ENCODE results near the gene CFAP90.

The CFAP90 gene

DNA sequence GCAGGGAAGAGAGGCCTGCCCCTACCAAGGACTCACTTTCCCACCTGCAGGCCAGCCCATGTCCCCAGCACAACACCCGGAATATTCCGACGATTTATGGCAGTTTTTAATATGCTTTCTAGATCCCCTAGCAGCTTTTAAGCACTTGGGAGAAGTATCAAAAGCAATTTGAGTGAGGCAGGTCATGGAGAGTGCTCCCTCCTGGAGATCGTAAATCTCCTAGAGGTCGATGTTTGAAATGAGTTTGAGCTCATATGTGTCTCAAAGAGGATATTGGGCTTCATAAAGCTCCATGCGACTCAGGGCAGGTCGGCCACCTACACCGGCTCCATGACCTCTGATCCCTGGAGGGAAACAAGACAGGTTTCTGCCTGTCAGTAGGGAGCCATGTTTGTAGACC is 27.3 kb downstream of the CFAP90 start:
- Mint-ChIP-seq H3K4me3 (no peak overlapping the region), H3K4me1 (ENCODE audit: low read depth) (no peaks in the 10 kb centered on the region), H3K36me3 (ENCODE audit: low read depth) (no peaks in the 10 kb centered on the region), H3K27ac (no peak overlapping the region), H3K27me3 (ENCODE audit: low read depth) (peaks cover 4% of the 10 kb centered on the region), H3K9me3 (no peaks in the 10 kb centered on the region)

- no peak overlapping the region for H3K27ac Mint-ChIP-seq
- no peaks in the 10 kb centered on the region for H3K4me1 Mint-ChIP-seq (ENCODE audit: low read depth)
- no peak overlapping the region for H3K4me3 Mint-ChIP-seq
- peaks cover 4% of the 10 kb centered on the region for H3K27me3 Mint-ChIP-seq (ENCODE audit: low read depth)
- no peaks in the 10 kb centered on the region for H3K36me3 Mint-ChIP-seq (ENCODE audit: low read depth)
- H3K9me3 Mint-ChIP-seq: no peaks in the 10 kb centered on the region
These were observed 28.5 kb downstream of the CFAP90 start for GRCh38 chr5:7822449-7822848.

DNA sequence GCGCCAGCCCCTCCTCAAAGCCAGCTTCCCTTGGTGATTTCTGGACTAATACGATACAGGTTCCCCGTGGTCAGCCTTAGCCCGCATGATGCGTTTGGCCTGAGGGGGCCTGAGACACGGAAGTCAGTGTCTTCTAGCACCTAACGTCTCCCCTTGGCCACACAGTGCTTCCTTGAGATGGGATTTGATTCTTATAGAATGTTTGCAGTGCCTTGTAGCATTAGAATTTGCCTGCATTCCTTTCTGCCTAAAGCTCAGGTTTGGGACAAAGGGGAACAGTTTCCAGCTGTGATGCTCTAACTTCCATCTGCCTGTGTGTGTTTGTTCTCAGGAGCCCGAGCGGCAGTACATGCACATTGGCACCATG is 34.4 kb downstream of the CFAP90 start:
- Mint-ChIP-seq H3K27ac (no peak overlapping the region), H3K4me3 (no peak overlapping the region), H3K36me3 (ENCODE audit: low read depth) (no peaks in the 10 kb centered on the region), H3K27me3 (ENCODE audit: low read depth) (peaks cover 1% of the 10 kb centered on the region), H3K9me3 (no peaks in the 10 kb centered on the region), H3K4me1 (ENCODE audit: low read depth) (peaks cover 2% of the 10 kb centered on the region)

GRCh38 chr5:7815892-7816534 is 34.9 kb downstream of the CFAP90 start:
- no peak overlapping the region for H3K27ac Mint-ChIP-seq
- H3K27me3 Mint-ChIP-seq (ENCODE audit: low read depth): no peaks in the 10 kb centered on the region
- no peaks in the 10 kb centered on the region for H3K36me3 Mint-ChIP-seq (ENCODE audit: low read depth)
- H3K4me3 Mint-ChIP-seq: no peak overlapping the region
- no peaks in the 10 kb centered on the region for H3K9me3 Mint-ChIP-seq
- H3K4me1 Mint-ChIP-seq (ENCODE audit: low read depth): peaks cover 2% of the 10 kb centered on the region

DNA sequence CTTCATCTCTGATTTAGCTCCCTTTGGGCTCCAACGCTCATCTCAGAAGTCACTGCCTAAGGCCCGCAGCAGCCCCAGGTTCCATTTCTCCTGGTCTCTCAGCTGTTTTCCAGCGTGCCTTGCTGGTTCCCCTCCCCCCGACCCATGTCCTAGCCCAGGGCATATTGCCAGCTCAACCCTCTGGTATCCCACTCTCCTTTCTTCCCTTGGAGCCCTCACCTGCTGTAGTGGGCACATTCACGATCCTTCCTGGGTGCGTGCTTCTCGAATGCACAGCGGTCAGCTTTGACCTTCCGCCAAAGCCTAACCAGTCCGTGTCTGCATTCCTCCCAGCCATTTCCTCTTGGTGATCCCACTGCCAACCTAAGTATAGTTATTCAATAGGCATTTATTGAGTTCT is 36.1 kb downstream of the CFAP90 start:
- no peak overlapping the region for H3K4me3 Mint-ChIP-seq

GRCh38 chr5:7813576-7813975 is 37.4 kb downstream of the CFAP90 start:
- no peak overlapping the region for H3K27ac Mint-ChIP-seq

More for the DNA sequence above, 36.1 kb downstream of the CFAP90 start:
- Mint-ChIP-seq H3K27me3 (ENCODE audit: low read depth) (peaks cover 9% of the 10 kb centered on the region), H3K9me3 (no peaks in the 10 kb centered on the region), H3K4me1 (ENCODE audit: low read depth) (peaks cover 2% of the 10 kb centered on the region), H3K36me3 (ENCODE audit: low read depth) (no peaks in the 10 kb centered on the region), H3K27ac (no peak overlapping the region)

GRCh38 chr5:7813007-7813406 is 37.9 kb downstream of the CFAP90 start:
- H3K27me3 Mint-ChIP-seq (ENCODE audit: low read depth): peaks cover 9% of the 10 kb centered on the region
- H3K4me3 Mint-ChIP-seq: no peak overlapping the region

More at GRCh38 chr5:7813576-7813975, 37.4 kb downstream of the CFAP90 start:
- H3K9me3 Mint-ChIP-seq: no peaks in the 10 kb centered on the region
- H3K36me3 Mint-ChIP-seq (ENCODE audit: low read depth): no peaks in the 10 kb centered on the region
- no peak overlapping the region for H3K4me3 Mint-ChIP-seq
- H3K27me3 Mint-ChIP-seq (ENCODE audit: low read depth): peaks cover 9% of the 10 kb centered on the region
- peaks cover 2% of the 10 kb centered on the region for H3K4me1 Mint-ChIP-seq (ENCODE audit: low read depth)

DNA sequence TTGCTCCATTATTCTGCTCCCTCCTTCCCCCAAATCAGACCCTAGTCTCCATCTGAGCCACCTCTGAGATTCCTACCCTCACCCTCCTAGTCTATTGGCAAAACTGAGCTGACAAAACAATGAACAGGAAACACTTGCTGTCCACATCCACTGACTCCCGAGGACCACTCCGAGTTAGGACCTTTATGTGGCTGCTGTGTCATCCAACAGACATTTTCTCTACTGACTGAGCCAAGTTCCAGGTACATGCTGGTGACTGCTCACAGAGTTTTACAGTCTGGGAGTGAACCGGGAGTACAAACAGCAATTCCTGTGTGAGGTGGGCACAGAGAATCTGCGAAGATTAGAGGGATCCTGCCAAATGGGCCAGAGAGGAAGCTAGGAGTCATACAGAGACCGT is 39.2 kb downstream of the CFAP90 start:
- Mint-ChIP-seq H3K9me3 (no peaks in the 10 kb centered on the region), H3K4me3 (no peak overlapping the region), H3K36me3 (ENCODE audit: low read depth) (no peaks in the 10 kb centered on the region), H3K4me1 (ENCODE audit: low read depth) (peaks cover 2% of the 10 kb centered on the region), H3K27ac (no peak overlapping the region), H3K27me3 (ENCODE audit: low read depth) (peaks cover 9% of the 10 kb centered on the region)

More at GRCh38 chr5:7813007-7813406, 37.9 kb downstream of the CFAP90 start:
- Mint-ChIP-seq H3K27ac (no peak overlapping the region), H3K4me1 (ENCODE audit: low read depth) (peaks cover 2% of the 10 kb centered on the region), H3K9me3 (no peaks in the 10 kb centered on the region), H3K36me3 (ENCODE audit: low read depth) (no peaks in the 10 kb centered on the region)

GRCh38 chr5:7808998-7809397 is 41.9 kb downstream of the CFAP90 start:
- H3K4me1 Mint-ChIP-seq (ENCODE audit: low read depth): no peaks in the 10 kb centered on the region
- no peak overlapping the region for H3K27ac Mint-ChIP-seq
- H3K36me3 Mint-ChIP-seq (ENCODE audit: low read depth): no peaks in the 10 kb centered on the region
- H3K4me3 Mint-ChIP-seq: no peak overlapping the region
- peaks cover 9% of the 10 kb centered on the region for H3K27me3 Mint-ChIP-seq (ENCODE audit: low read depth)
- H3K9me3 Mint-ChIP-seq: no peaks in the 10 kb centered on the region

GRCh38 chr5:7805379-7805778 is 45.6 kb downstream of the CFAP90 start:
- Mint-ChIP-seq H3K4me1 (ENCODE audit: low read depth) (no peaks in the 10 kb centered on the region), H3K27ac (no peak overlapping the region), H3K9me3 (no peaks in the 10 kb centered on the region), H3K36me3 (ENCODE audit: low read depth) (no peaks in the 10 kb centered on the region), H3K27me3 (ENCODE audit: low read depth) (peaks cover 4% of the 10 kb centered on the region), H3K4me3 (no peak overlapping the region)

- Mint-ChIP-seq H3K27ac (no peak overlapping the region), H3K36me3 (ENCODE audit: low read depth) (no peaks in the 10 kb centered on the region), H3K27me3 (ENCODE audit: low read depth) (no peaks in the 10 kb centered on the region), H3K9me3 (no peaks in the 10 kb centered on the region), H3K4me1 (ENCODE audit: low read depth) (no peaks in the 10 kb centered on the region), H3K4me3 (no peak overlapping the region)
These were observed 47.0 kb downstream of the CFAP90 start for GRCh38 chr5:7803937-7804336.

GRCh38 chr5:7802855-7803254 is 48.1 kb downstream of the CFAP90 start:
- H3K27ac Mint-ChIP-seq: no peak overlapping the region
- no peaks in the 10 kb centered on the region for H3K27me3 Mint-ChIP-seq (ENCODE audit: low read depth)
- no peak overlapping the region for H3K4me3 Mint-ChIP-seq
- no peaks in the 10 kb centered on the region for H3K36me3 Mint-ChIP-seq (ENCODE audit: low read depth)
- no peaks in the 10 kb centered on the region for H3K9me3 Mint-ChIP-seq
- H3K4me1 Mint-ChIP-seq (ENCODE audit: low read depth): no peaks in the 10 kb centered on the region

DNA sequence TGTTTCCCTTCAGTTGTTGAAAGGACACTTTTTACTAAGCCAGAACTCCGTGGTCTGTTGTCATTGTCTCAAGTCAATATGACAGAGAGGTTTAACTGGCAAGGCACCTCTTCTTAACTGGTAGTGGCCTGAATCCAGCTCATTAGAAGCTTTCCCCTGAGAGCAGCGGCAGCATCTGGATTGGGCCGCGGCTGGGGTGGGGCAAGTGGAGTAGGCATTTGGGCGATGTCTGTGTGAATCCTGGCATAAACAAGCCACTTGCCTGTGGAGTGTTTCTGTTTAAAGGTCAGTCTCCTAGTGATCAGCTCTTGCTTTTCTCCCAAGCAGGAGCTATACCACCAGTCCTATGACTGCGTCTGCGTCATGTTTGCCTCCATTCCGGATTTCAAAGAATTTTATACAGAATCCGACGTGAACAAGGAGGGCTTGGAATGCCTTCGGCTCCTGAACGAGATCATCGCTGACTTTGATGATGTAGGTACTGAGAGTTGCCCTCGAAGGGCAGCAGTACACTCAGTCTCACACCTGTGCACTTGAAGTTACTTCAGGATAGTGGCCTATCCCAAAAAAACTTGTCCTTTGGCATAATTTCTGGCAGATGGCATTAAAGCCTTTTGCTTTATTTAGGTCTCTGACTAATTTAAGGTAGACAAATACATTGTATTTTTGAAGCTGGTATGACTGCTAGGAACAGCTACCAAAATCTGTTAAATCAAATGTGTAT is 48.9 kb downstream of the CFAP90 start:
- no peaks in the 10 kb centered on the region for H3K4me1 Mint-ChIP-seq (ENCODE audit: low read depth)
- H3K4me3 Mint-ChIP-seq: no peak overlapping the region
- no peaks in the 10 kb centered on the region for H3K36me3 Mint-ChIP-seq (ENCODE audit: low read depth)
- no peak overlapping the region for H3K27ac Mint-ChIP-seq
- H3K27me3 Mint-ChIP-seq (ENCODE audit: low read depth): no peaks in the 10 kb centered on the region
- H3K9me3 Mint-ChIP-seq: no peaks in the 10 kb centered on the region

DNA sequence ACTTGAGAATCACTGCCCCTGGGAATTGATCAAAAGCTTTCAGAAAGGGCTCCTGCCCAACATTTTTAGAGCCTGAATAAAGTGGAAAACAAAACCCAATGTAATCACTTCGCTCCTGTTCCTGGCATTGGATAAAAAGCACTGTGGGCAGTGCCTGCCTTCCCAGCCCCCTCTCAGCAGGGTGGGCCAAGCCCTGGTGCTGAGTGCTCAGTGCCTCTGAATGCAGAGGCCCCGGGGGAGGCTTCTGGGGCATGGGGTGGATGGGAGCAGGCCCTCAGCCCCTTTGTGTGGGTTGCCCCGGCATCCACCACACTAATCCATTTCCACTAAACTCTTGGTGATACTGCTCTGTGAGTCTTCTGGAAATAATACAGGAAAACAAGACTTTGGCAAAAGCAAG is 55.6 kb downstream of the CFAP90 start:
- Mint-ChIP-seq H3K27me3 (ENCODE audit: low read depth) (no peaks in the 10 kb centered on the region), H3K4me3 (no peak overlapping the region), H3K36me3 (ENCODE audit: low read depth) (no peaks in the 10 kb centered on the region)

DNA sequence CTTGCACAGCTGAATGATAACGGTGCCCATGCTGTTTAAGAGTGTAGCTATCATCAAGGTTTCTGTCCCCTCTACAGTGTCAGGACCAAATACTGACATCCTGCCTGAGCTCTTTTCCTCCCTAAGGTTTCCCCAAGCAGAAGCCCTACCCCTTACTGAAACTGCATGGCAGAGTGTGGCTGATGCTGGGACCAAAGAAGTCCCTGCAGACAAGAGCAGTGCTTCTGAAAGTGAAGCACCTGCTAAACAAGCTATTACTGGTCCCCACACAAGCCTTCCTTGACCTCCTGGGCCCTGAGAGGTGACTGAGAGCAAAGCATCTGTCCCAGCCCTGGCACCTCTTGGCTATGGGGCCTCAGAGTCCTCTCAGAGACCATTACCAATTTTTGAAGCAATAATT is 56.1 kb downstream of the CFAP90 start:
- no peaks in the 10 kb centered on the region for H3K9me3 Mint-ChIP-seq
- H3K36me3 Mint-ChIP-seq (ENCODE audit: low read depth): no peaks in the 10 kb centered on the region
- H3K4me1 Mint-ChIP-seq (ENCODE audit: low read depth): no peaks in the 10 kb centered on the region
- H3K27ac Mint-ChIP-seq: no peak overlapping the region
- no peaks in the 10 kb centered on the region for H3K27me3 Mint-ChIP-seq (ENCODE audit: low read depth)
- H3K4me3 Mint-ChIP-seq: no peak overlapping the region

More for the DNA sequence above, 55.6 kb downstream of the CFAP90 start:
- Mint-ChIP-seq H3K4me1 (ENCODE audit: low read depth) (no peaks in the 10 kb centered on the region), H3K27ac (no peak overlapping the region), H3K9me3 (no peaks in the 10 kb centered on the region)
